H1 (cell line): ENCODE data around the gene PSMC4. TPM values are rescaled to one million over a fixed set of nuclear protein-coding genes. Genes with fewer than 3 reads are reported as not detected.
"Not testable (repeated sequence)": the region's sequence is repeated elsewhere in the genome, so short reads cannot be mapped to it uniquely, and the experiment has no call there.

Experiments
- CTCF ChIA-PET: fragments of 300-600 bp; sonication (Branson Sonifier 250); formaldehyde crosslinking; loops from one replicate; lab custom pipeline; 2021; ENCODE audit not compliant: partially characterized antibody; lab: Charles Lee
- POLR2A ChIA-PET: fragments of 300-600 bp; sonication (Branson Sonifier 250); formaldehyde crosslinking; loops from one replicate; lab custom pipeline; 2021; ENCODE audit warnings: inconsistent platforms; ENCODE audit not compliant: partially characterized antibody; lab: Charles Lee
- DNase-seq, 2 experiments: peaks; one replicate each; pipeline versions ENCODE4 v3.0.0 to v3.0.0-alpha.2; 2010 to 2022; ENCODE audit warnings: low spot score in 2 of 2, low read depth in 1 of 2, mixed read lengths in 1 of 2
- FAIRE-seq: peaks from 2 replicates; lab custom pipeline; 2011; peaks lifted over from hg19 to GRCh38; lab: Jason Lieb, UNC
- H2AFZ ChIP-seq: 2 replicates; pipeline ENCODE4 v1.8.1; 2012; ENCODE audit warnings: low read length, inconsistent platforms
- H2AK5ac ChIP-seq: 2 replicates; pipeline ENCODE4 v1.6.1; 2013; ENCODE audit warnings: low read depth, low read length
- H2BK120ac ChIP-seq: replicated peaks from 2 replicates; pipeline ENCODE3; 2013; ENCODE audit warnings: low read depth, low read length, inconsistent platforms
- H2BK12ac ChIP-seq: 2 replicates; pipeline ENCODE4 v1.6.1; 2013; ENCODE audit warnings: low read depth, low read length
- H2BK15ac ChIP-seq: 2 replicates; pipeline ENCODE4 v1.6.1; 2013; ENCODE audit warnings: low read length
- H2BK20ac ChIP-seq: 2 replicates; pipeline ENCODE4 v1.6.1; 2013; ENCODE audit warnings: low read length
- H2BK5ac ChIP-seq: 2 replicates; pipeline ENCODE4 v1.6.1; 2013; ENCODE audit warnings: low read depth, low read length
- H3K14ac ChIP-seq: 2 replicates; pipeline ENCODE4 v1.6.1; 2013; ENCODE audit warnings: inconsistent platforms; ENCODE audit not compliant: insufficient read length
- H3K18ac ChIP-seq: 2 replicates; pipeline ENCODE4 v1.6.1; 2013; ENCODE audit warnings: low read length; ENCODE audit errors: extremely low read depth
- H3K23ac ChIP-seq: 2 replicates; pipeline ENCODE4 v1.6.1; 2013; ENCODE audit warnings: inconsistent platforms; ENCODE audit not compliant: insufficient read length
- H3K23me2 ChIP-seq: 2 replicates; pipeline ENCODE4 v1.6.1; 2013; ENCODE audit warnings: low read depth, low read length
- H3K27ac ChIP-seq: 2 replicates; pipeline ENCODE4 v1.6.1; 2011; ENCODE audit warnings: low read depth, low read length, inconsistent platforms
- H3K27me3 ChIP-seq, 4 experiments: replicated peaks in 1 of 4; 1 replicate in 1 of 4; 2 replicates in 3 of 4; pipeline versions ENCODE4 v1.6.1 to v1.8.1; 2011 to 2013; ENCODE audit warnings: low read length in 3 of 4, mild to moderate bottlenecking in 3 of 4, inconsistent platforms in 2 of 4, mixed read lengths in 2 of 4, moderate library complexity in 1 of 4; ENCODE audit not compliant: control insufficient read depth in 3 of 4, insufficient read depth in 3 of 4; ENCODE audit errors: extremely low read depth in 1 of 4
- H3K36me3 ChIP-seq, 4 experiments: 2 replicates each; pipeline versions ENCODE4 v1.6.1 to v1.8.1; 2011 to 2013; ENCODE audit warnings: mild to moderate bottlenecking in 4 of 4, low read length in 3 of 4, moderate library complexity in 2 of 4, control low read depth in 1 of 4, inconsistent platforms in 1 of 4; ENCODE audit not compliant: insufficient read depth in 4 of 4, control insufficient read depth in 2 of 4
- H3K4ac ChIP-seq: replicated peaks from 2 replicates; pipeline ENCODE3; 2013; ENCODE audit warnings: low read length, low read depth, mixed read lengths, inconsistent platforms; ENCODE audit not compliant: insufficient read length
- H3K4me1 ChIP-seq, 4 experiments: replicated peaks in 1 of 4; 1 replicate in 1 of 4; 2 replicates in 3 of 4; pipeline versions ENCODE4 v1.6.1 to v1.8.1; 2011 to 2013; ENCODE audit warnings: low read length in 3 of 4, inconsistent platforms in 2 of 4, mixed read lengths in 1 of 4; ENCODE audit not compliant: insufficient read depth in 4 of 4, control insufficient read depth in 3 of 4
- H3K4me2 ChIP-seq, 2 experiments: 2 replicates each; pipeline versions ENCODE4 v1.6.1 to v1.8.1; 2011 to 2013; ENCODE audit warnings: low read depth in 2 of 2, low read length in 2 of 2, control low read depth in 1 of 2, inconsistent platforms in 1 of 2, mild to moderate bottlenecking in 1 of 2; ENCODE audit not compliant: insufficient read depth in 1 of 2
- H3K4me3 ChIP-seq, 4 experiments: fragments of 200-600, 300-600 bp in 1 of 4; sonication (generic), shearing (Covaris generic), sonication (Bioruptor Twin) in 1 of 4; 2 replicates each; pipeline versions ENCODE4 v1.5.1 to v1.8.1; 2011 to 2016; ENCODE audit warnings: low read length in 4 of 4, low read depth in 3 of 4, control low read depth in 2 of 4, inconsistent platforms in 2 of 4, mild to moderate bottlenecking in 2 of 4, mixed read lengths in 1 of 4, moderate library complexity in 1 of 4; ENCODE audit not compliant: insufficient read depth in 2 of 4; ENCODE audit errors: extremely low read depth in 1 of 4
- H3K56ac ChIP-seq: replicated peaks from 2 replicates; pipeline ENCODE3; 2013; ENCODE audit warnings: low read depth, mild to moderate bottlenecking, mixed read lengths, low read length, inconsistent platforms; ENCODE audit not compliant: insufficient read length
- H3K79me1 ChIP-seq: 2 replicates; pipeline ENCODE4 v1.6.1; 2013; ENCODE audit warnings: low read depth, low read length, control low read depth
- H3K79me2 ChIP-seq, 2 experiments: 2 replicates each; pipeline versions ENCODE4 v1.6.1 to v1.8.1; 2012 to 2013; ENCODE audit warnings: low read length in 2 of 2, mild to moderate bottlenecking in 2 of 2, inconsistent platforms in 1 of 2; ENCODE audit not compliant: insufficient read depth in 2 of 2, control insufficient read depth in 1 of 2
- H3K9ac ChIP-seq, 4 experiments: replicated peaks in 1 of 4; 1 replicate in 1 of 4; 2 replicates in 3 of 4; pipeline versions ENCODE4 v1.6.1 to v1.8.1; 2011 to 2013; ENCODE audit warnings: low read depth in 3 of 4, low read length in 3 of 4, control low read depth in 2 of 4, mild to moderate bottlenecking in 2 of 4, moderate library complexity in 2 of 4, inconsistent platforms in 1 of 4; ENCODE audit errors: extremely low read depth in 1 of 4
- H3K9me3 ChIP-seq, 2 experiments: 2 replicates each; pipeline versions ENCODE4 v1.6.1 to v1.8.1; 2012 to 2013; ENCODE audit warnings: mild to moderate bottlenecking in 2 of 2, moderate library complexity in 2 of 2, control low read depth in 1 of 2, inconsistent platforms in 1 of 2, low read depth in 1 of 2, low read length in 1 of 2, mixed read lengths in 1 of 2; ENCODE audit not compliant: insufficient read depth in 2 of 2
- H4K20me1 ChIP-seq, 2 experiments: replicated peaks in 1 of 2; 2 replicates each; pipeline versions ENCODE3 to v1.8.1; 2011 to 2013; ENCODE audit warnings: inconsistent platforms in 2 of 2, low read length in 2 of 2, mild to moderate bottlenecking in 1 of 2; ENCODE audit not compliant: insufficient read depth in 2 of 2, control insufficient read depth in 1 of 2
- H4K5ac ChIP-seq: 2 replicates; pipeline ENCODE4 v1.6.1; 2013; ENCODE audit warnings: low read length, low read depth, mixed read lengths, inconsistent platforms; ENCODE audit not compliant: insufficient read length
- H4K8ac ChIP-seq: 2 replicates; pipeline ENCODE4 v1.8.0; 2013; ENCODE audit warnings: mild to moderate bottlenecking, moderate library complexity, low read length, inconsistent platforms; ENCODE audit not compliant: insufficient read depth; ENCODE audit errors: extremely low read depth
- H4K91ac ChIP-seq: replicated peaks from 2 replicates; pipeline ENCODE3; 2013; ENCODE audit warnings: low read length, mixed read lengths, inconsistent platforms; ENCODE audit not compliant: insufficient read length
- WGBS, 2 experiments: shearing (Covaris generic) in 1 of 2; methylation state at CpG; one replicate each; pipeline versions ENCODE4 v1.1.6 to v1.1.7; 2013 to 2015; ENCODE audit warnings: low lambda C conversion rate in 2 of 2, mixed read lengths in 2 of 2, inconsistent platforms in 1 of 2, low coverage in 1 of 2, missing lambda C conversion rate in 1 of 2; ENCODE audit not compliant: insufficient replicate concordance in 2 of 2, insufficient coverage in 1 of 2, insufficient read length in 1 of 2; ENCODE audit errors: extremely low coverage in 1 of 2, missing lambda C conversion rate in 1 of 2; 5-methylcytosine and 5-hydroxymethylcytosine counted together
- polyA plus RNA-seq, 7 experiments: library from polyadenylated mRNA; depleted of rRNA in 3 of 7; stranded (reverse) in 5 of 7; unstranded in 2 of 7; fragments of >200 nt in 5 of 7; fragments of 200-250 nt in 2 of 7; gene quantifications; 1 replicate in 5 of 7; 2 replicates in 1 of 7; 4 replicates in 1 of 7; pipeline versions ENCODE4 v1.2.1 to v1.2.3, GENCODE V29; 2011 to 2013; ENCODE audit warnings: missing spikeins in 2 of 7, mixed read lengths in 2 of 7
- total RNA-seq: library from RNA; stranded (reverse); fragmentation: NEBNext Ultra II Directional; extraction: Animal tissue kit (Norgen Biotek cat#: 25700); gene quantifications from 2 replicates; pipeline ENCODE4 v1.2.1, GENCODE V29; 2021

The PSMC4 gene
- total and polyA plus RNA-seq, 2 of the 8 experiments (the other 6 are each of a cell fraction or from before 2014, with no cell fraction given): 116 to 126 TPM

- H4K5ac ChIP-seq, H3K18ac ChIP-seq, H3K9ac ChIP-seq, H3K36me3 ChIP-seq, H3K4me1 ChIP-seq, H2BK20ac ChIP-seq, DNase-seq, FAIRE-seq, H2BK12ac ChIP-seq, H3K4me3 ChIP-seq, H2AK5ac ChIP-seq, H3K4ac ChIP-seq, H4K8ac ChIP-seq, H3K79me2 ChIP-seq, H3K14ac ChIP-seq, H2BK120ac ChIP-seq, H3K56ac ChIP-seq, H2BK5ac ChIP-seq, H2AFZ ChIP-seq, H3K27me3 ChIP-seq, H4K91ac ChIP-seq, H3K9me3 ChIP-seq, H3K79me1 ChIP-seq, H2BK15ac ChIP-seq, H3K4me2 ChIP-seq, H3K23ac ChIP-seq, H4K20me1 ChIP-seq, H3K23me2 ChIP-seq, H3K27ac ChIP-seq: not testable (repeated sequence)
- ChIA-PET POLR2A (interaction anchor here (0.9 to 1.4 kb wide), 2 partner anchors 17 to 23 kb away, joined by 3 read pairs; no protein-coding TSS in a partner anchor), CTCF (interaction anchor here (0.7 kb wide), 1 partner anchor 11 kb away, joined by 3 read pairs; no protein-coding TSS in a partner anchor)
- 90% methylated on average over 9 of the region's 13 CpGs; no CpG with 5 or more reads in 1 of the 2 experiments for WGBS, 2 experiments
These were observed 11.6 kb upstream of the PSMC4 start for GRCh38 chr19:39959407-39959806.
